ENCODE measurements around the gene ANO1. TPM values are rescaled to one million over a fixed set of nuclear protein-coding genes. Genes with fewer than 3 reads are reported as not detected.

The ANO1 gene
- polyA plus RNA-seq, 1 of the 3 experiments (the other 2 are of a cell fraction) = not detected

- Histone ChIP-seq H3K9me2 (no peaks in the 10 kb centered on the region), H3F3A (replicated peaks; ENCODE audit: insufficient read depth) (no peaks in the 10 kb centered on the region), H3K4me3 (ENCODE audit: low read depth in 2 of 2, low read length in 1 of 2) (no peak overlapping the region), H3K9me3 (no peaks in the 10 kb centered on the region), H4K20me1 (ENCODE audit: insufficient read depth) (no peaks in the 10 kb centered on the region), H3K79me2 (ENCODE audit: insufficient read depth) (no peaks in the 10 kb centered on the region), H3K36me3 (replicated peaks in 1 of 2; ENCODE audit: control insufficient read depth in 1 of 2, insufficient read depth in 2 of 2, low read length in 1 of 2) (no peaks in the 10 kb centered on the region), H3K4me2 (no peak overlapping the region), H3K9ac (no peak overlapping the region), H2AFZ (ENCODE audit: low read depth) (no peak overlapping the region), H3K4me1 (ENCODE audit: control insufficient read depth in 1 of 2, insufficient read depth in 2 of 2, low read depth in 1 of 2, low read length in 1 of 2) (peaks cover 0 to 23% of the 10 kb centered on the region in 2 experiments; a peak in 2 of 4 replicates), H3K27ac (ENCODE audit: low read depth in 2 of 2, low read length in 1 of 2) (no peak overlapping the region), H3K27me3 (ENCODE audit: insufficient read depth) (no peaks in the 10 kb centered on the region)
- DNase-seq = no peak
- POLR2A ChIA-PET = no interaction called here
- CTCF ChIA-PET = no interaction called here
- TF ChIP-seq, protein P1, sequence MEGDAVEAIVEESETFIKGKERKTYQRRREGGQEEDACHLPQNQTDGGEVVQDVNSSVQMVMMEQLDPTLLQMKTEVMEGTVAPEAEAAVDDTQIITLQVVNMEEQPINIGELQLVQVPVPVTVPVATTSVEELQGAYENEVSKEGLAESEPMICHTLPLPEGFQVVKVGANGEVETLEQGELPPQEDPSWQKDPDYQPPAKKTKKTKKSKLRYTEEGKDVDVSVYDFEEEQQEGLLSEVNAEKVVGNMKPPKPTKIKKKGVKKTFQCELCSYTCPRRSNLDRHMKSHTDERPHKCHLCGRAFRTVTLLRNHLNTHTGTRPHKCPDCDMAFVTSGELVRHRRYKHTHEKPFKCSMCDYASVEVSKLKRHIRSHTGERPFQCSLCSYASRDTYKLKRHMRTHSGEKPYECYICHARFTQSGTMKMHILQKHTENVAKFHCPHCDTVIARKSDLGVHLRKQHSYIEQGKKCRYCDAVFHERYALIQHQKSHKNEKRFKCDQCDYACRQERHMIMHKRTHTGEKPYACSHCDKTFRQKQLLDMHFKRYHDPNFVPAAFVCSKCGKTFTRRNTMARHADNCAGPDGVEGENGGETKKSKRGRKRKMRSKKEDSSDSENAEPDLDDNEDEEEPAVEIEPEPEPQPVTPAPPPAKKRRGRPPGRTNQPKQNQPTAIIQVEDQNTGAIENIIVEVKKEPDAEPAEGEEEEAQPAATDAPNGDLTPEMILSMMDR (IDR thresholded peaks at IDR 0.05) = no peak
- TF ChIP-seq, protein P2, sequence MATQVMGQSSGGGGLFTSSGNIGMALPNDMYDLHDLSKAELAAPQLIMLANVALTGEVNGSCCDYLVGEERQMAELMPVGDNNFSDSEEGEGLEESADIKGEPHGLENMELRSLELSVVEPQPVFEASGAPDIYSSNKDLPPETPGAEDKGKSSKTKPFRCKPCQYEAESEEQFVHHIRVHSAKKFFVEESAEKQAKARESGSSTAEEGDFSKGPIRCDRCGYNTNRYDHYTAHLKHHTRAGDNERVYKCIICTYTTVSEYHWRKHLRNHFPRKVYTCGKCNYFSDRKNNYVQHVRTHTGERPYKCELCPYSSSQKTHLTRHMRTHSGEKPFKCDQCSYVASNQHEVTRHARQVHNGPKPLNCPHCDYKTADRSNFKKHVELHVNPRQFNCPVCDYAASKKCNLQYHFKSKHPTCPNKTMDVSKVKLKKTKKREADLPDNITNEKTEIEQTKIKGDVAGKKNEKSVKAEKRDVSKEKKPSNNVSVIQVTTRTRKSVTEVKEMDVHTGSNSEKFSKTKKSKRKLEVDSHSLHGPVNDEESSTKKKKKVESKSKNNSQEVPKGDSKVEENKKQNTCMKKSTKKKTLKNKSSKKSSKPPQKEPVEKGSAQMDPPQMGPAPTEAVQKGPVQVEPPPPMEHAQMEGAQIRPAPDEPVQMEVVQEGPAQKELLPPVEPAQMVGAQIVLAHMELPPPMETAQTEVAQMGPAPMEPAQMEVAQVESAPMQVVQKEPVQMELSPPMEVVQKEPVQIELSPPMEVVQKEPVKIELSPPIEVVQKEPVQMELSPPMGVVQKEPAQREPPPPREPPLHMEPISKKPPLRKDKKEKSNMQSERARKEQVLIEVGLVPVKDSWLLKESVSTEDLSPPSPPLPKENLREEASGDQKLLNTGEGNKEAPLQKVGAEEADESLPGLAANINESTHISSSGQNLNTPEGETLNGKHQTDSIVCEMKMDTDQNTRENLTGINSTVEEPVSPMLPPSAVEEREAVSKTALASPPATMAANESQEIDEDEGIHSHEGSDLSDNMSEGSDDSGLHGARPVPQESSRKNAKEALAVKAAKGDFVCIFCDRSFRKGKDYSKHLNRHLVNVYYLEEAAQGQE (IDR thresholded peaks at IDR 0.05; ENCODE audit: low read depth, low read length) = no peak
- TF ChIP-seq USF2 (IDR thresholded peaks at IDR 0.05; ENCODE audit: borderline replicate concordance, low read depth, low read length) = no peak
- no peak for TF ChIP-seq MXI1 (IDR thresholded peaks at IDR 0.05; ENCODE audit: low read depth, low read length)
- TF ChIP-seq NRF1 (IDR thresholded peaks at IDR 0.05; ENCODE audit: low read depth, low read length) = no peak
- TF ChIP-seq USF1 (IDR thresholded peaks at IDR 0.05; ENCODE audit: borderline replicate concordance, low read depth) = no peak
- TF ChIP-seq, protein P3, sequence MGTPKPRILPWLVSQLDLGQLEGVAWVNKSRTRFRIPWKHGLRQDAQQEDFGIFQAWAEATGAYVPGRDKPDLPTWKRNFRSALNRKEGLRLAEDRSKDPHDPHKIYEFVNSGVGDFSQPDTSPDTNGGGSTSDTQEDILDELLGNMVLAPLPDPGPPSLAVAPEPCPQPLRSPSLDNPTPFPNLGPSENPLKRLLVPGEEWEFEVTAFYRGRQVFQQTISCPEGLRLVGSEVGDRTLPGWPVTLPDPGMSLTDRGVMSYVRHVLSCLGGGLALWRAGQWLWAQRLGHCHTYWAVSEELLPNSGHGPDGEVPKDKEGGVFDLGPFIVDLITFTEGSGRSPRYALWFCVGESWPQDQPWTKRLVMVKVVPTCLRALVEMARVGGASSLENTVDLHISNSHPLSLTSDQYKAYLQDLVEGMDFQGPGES (IDR thresholded peaks at IDR 0.05; ENCODE audit: low read depth, low read length) = no peak
- TF ChIP-seq NFIC (IDR thresholded peaks at IDR 0.05; ENCODE audit: borderline replicate concordance) = no peak
- no peak for TF ChIP-seq YY1 (IDR thresholded peaks at IDR 0.05; ENCODE audit: low read depth)
- TF ChIP-seq RFX5 (IDR thresholded peaks at IDR 0.05; ENCODE audit: low read length) = no peak
- no peak for TF ChIP-seq RAD21 (IDR thresholded peaks at IDR 0.05; ENCODE audit: low read length)
- TF ChIP-seq ELF1 (IDR thresholded peaks at IDR 0.05) = no peak
- no peak for TF ChIP-seq TEAD4 (IDR thresholded peaks at IDR 0.05; ENCODE audit: borderline replicate concordance, insufficient read depth)
- no peak for TF ChIP-seq SMC3 (IDR thresholded peaks at IDR 0.05; ENCODE audit: low read depth, low read length)
- TF ChIP-seq MEF2A (IDR thresholded peaks at IDR 0.05; ENCODE audit: borderline replicate concordance, low read depth) = no peak
- TF ChIP-seq TAF1 (IDR thresholded peaks at IDR 0.05; ENCODE audit: borderline replicate concordance, low read depth, low read length) = no peak
- no peak for TF ChIP-seq FOXJ3 (CRISPR knock-in tag; IDR thresholded peaks at IDR 0.05)
- no peak for TF ChIP-seq MAX (IDR thresholded peaks at IDR 0.05; ENCODE audit: low read depth)
- TF ChIP-seq RCOR1 (IDR thresholded peaks at IDR 0.05; ENCODE audit: low read length) = no peak
- 64% methylated on average over 6 of the region's 11 CpGs for WGBS (ENCODE audit: low lambda C conversion rate)
Observed at GRCh38 chr11:70107756-70108155, 29.6 kb downstream of the ANO1 start.
